GM18951 (cell line): ENCODE measurements around the gene MAPK8.

Experiments used
- POLR2A ChIP-seq: IDR thresholded peaks from 4 replicates; pipeline ENCODE4 v1.6.1; 2011; ENCODE audit warnings: mild to moderate bottlenecking; ENCODE audit not compliant: insufficient read length, insufficient read depth; ENCODE audit errors: extremely low read depth
- in situ Hi-C: fragments of 300-500 bp; cut with MboI; formaldehyde crosslinking; loops from one replicate; pipeline ENCODE4 v1.12.0; 2022; ENCODE audit warnings: low sequenced_read_pairs, mixed read lengths, inconsistent platforms; ENCODE audit not compliant: unreplicated experiment

The MAPK8 gene

DNA sequence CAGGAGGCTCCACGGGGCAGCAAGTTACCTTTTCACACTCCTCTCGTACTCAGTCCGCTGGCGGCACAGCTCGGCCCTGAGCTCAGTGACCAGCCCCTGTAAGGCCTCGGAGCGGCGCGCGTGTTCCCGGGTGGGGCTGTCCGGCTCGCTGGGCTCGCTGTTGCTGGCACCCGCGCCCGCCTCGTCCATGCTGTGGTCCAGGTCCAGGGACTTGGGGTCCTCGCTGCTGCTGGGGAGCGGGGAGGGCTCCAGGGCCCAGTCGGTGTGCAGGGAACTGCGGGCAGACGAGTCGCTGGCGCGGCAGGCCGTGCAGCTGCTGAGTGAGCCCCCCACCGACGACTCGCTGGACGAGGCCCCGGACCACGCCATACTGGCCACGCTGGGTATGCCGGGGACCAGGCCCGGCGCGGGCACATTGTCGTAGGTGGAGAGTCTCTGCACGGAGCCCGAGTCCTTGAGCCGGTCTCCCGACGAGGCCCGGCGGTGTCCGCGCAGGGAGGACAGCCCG is 143.8 kb downstream of the MAPK8 start:
- in situ Hi-C loops = no loop called here
- TF ChIP-seq POLR2A = no peak

DNA sequence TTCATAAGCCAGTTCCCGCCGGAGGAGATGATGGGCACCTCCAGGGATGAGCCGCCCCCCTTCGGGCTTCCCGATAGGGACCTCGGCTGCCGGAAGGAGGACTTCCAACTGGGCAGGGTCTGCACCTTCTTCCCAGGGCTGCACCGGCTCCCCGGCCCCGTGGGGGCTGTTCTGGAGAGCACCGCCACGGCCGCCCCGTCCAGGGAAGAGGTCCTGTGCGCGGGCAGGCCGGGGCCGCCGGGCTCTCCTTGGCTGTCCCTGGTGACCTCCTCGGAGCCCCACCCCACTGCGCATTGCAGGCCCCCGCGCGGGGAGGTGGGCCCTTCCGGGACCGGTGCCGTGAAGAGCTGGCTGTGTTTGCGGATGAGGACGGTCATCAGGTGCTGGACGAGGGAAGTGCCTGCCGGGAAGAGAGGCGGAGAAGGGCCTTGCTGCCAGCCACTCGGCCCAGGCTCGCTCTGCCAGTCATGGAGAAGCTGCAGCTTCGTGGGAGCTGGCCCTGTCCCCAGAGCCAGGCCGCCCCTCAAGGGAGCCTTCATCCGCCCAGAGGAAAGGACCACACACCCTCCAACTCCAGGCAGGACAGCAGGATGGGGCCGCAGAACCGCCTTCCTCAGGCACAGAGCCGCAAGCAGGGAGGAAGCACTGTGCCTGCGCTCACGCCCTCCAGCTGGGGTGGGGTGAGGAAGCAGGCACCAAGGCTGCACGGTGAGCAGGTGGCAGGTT is 144.4 kb downstream of the MAPK8 start:
- in situ Hi-C loops = no loop called here
- TF ChIP-seq POLR2A = no peak

DNA sequence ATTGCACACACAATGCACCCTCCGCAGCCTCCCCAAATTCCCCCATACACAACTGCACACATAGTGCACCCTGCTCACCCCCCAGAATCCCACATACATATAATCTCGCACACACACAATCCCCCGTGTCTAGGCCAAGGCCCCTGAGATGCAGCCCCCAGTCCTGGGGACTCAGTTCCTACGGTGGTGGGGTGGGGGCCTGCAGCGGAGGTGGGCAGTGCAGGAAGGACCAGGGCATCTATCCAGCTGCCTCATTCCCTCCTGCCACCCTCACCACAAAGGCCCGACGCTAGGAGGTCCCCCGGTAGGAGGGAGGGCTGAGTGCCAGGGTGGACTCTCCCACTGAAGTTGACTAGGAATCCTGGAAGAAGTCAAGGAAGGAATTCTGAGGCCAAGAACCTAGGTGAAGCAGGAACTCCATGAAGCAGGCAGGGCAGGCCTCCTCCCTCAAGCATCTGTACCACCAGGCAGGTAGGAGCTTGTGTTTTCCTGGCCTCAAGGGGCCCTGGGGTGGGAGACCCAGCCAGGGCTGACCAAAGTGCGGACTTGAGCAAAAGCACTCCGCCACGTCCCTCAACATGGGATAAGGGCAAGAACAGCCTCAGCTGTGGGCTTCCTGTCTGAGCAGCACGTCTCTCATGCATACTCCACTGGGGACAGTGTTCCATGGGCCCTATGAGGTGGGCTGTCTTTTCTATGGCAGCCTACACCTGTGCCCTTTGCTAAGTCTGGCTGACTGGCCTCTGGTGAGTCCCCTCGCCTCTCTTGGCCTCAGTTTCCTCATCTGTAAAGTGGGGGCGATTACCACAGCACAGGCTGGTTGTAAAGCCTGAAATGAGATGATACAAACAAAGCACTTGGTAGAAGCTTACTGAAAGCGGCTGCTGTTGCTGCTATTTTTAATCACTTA is 145.7 kb downstream of the MAPK8 start:
- in situ Hi-C loops = no loop called here
- no peak for TF ChIP-seq POLR2A

DNA sequence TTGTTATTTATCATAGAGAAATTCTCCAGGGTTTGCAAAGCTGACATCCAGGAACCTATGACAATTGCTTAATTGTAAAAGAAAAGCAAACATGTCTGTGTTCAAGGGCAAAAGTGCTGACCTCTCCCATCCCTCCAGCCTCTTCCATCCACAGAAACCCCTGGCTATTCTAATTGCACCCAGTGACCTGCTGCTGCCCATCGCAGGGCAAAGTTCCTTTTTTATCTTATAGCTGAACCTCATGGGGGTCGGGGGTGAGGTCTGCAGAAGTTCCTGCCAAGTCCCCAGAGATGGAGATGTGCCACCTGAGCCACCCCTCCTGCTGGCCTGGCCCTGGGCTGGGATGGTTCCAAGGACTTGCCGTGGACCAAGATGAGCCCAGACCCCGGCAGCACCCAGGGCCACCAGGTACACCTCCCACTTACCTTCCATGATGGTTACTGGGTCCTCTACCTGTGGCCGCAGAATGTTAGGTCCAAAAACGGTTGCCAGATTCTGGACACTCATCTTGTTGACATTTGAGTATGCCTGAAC is 146.5 kb downstream of the MAPK8 start:
- in situ Hi-C loops = no loop called here
- TF ChIP-seq POLR2A = no peak

DNA sequence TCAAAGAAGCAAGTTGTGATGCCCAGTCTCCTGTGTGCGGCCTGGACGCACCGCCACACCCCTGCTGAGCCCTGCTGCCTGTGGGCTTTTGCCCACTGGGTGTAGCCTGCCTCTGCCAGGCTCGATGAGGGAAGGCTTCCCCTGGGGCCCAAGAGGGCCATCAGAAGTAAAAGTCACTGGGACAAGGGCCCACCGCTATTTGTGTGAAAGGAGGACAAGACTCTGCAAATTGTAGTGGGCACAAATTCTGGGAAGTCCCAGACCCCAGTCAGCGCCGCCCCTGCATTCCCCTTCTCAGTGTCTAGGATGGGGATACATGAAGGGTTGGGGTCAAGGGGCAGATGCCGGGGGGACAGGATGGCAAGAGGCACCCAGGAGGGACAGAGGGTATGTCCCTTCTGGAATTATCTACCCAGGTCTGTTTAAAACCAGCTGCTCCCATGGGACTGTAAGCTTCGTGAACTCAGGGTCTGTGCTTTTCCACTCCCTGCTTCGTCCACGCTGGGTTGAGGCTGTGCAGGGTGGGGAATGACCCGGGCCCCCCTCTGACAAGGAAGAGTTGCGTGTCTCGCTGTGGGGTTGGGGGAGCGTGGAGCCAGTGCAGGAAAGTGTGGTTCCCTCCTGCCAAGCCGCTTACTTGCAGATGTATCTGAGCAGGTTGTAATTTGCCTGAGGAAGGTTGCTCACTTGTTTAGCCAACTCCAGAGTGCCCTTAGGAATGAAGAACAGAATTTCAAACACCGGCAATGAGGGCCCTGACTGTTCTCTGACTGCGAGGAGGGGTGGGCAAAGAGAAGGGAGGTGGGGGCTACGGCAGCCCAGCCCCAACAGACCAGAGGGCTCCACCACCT is 147.2 kb downstream of the MAPK8 start:
- in situ Hi-C loops = no loop called here
- no peak for TF ChIP-seq POLR2A

DNA sequence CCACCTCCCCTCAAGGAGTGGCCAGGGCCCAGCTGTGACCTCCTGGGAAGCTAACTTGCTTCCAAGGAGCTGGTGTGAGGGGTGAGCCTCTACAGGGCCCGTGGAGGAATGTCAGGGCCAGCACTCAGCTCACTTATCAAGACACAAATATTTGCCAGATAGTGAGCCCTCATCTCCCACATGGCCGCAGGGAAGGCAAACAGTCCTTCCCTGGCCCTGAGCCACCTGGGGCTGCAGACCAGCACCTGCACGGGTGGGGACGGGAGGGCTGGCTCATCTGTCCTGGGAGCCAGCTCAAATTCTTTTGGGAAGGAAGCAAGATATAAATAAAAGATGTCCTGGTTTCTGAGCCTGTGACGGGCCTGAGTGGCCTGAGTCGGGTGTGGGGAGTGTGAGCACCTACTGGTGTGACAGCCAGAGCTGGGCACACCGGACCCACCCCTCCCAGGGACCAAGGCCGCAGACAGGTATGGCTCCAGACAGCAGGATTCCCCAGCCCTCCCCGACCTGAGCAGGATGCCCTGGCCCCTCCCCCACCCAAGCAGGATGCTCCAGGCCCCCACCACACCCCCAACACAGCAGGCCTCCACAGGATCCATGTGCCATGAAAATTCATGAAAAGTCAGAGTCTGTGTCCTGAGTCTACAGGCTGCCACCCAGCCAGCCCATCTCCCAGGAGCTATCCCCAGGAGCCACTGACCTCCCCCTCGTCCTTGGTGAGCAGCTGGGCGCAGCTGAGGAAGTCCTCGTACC is 148.0 kb downstream of the MAPK8 start:
- in situ Hi-C loops = no loop called here
- no peak for TF ChIP-seq POLR2A

DNA sequence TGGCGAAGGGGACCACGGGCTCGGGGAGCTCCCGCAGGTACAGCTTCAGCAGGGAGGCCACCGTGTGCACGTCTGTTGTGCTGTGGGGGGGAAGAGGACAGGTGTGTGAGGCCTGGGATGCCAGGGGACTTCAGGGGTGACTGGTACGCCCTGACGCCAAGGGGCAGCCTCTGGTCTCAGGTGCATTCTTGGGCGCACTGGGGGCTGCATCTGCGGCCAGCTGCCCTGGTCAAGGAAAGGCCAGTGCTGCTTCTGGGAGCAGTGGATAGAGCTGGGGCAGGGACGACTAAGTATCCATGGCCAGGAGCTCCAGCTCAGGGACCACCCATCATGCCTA is 148.5 kb downstream of the MAPK8 start:
- TF ChIP-seq POLR2A = no peak
- in situ Hi-C loops = no loop called here

DNA sequence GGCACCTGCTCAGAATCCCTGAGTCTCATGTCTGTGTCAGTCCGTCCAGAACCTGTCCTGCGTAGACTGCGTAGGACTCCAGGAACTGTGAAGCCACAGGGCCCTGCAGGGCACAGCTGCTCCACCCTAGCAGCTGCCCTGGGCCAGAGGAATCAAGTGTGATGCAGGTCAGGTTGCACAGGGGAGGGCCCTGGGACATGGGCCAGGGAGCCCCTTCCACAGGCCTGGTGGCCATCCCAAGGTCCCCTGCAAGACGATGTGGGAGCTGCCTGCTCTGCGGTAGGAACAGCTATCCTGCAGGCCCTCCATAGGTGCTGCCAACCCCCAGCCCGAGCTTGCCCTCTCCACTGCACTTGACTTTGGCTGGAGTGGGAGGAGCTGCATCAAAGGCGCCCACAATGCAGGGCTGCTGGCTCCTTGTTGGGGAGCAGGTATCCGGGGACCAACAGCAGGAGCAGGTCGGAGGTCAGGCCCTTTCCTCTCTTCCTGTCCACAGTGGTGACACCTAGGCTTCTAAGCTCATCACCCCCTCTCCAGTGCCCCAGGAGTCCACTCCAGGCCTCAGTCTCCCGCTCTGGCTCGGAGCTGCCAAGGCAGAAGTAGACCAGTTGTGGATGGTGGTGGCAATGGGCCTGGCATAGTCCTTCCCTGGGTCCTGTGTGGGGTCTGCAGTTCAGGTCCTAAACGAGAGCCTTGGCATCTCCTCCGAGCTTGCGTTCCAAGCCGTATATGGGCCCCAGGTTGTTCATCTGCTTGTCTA is 149.1 kb downstream of the MAPK8 start:
- in situ Hi-C loops = no loop called here
- TF ChIP-seq POLR2A = no peak

DNA sequence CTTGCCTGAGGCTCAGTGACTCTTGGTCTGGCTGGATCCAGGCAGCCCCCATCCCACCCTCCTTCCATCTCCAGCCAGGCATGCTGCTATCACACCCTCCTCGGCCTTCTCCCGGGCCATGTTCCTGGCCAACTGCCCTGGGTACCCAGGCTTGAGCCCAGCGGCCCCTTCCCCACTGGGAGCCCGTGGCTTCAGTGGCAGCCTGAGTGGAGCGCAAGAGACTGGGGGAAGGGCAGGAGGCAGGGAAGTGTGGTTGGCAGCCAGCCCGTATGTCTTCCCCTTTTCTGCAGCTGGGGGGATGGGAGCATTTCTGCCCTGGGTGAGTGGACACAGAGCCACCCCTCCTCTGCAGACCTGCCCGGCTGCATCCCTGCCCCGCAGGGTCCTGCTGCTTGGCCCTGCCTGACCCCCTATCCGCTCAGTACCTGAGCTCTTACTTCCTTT is 149.9 kb downstream of the MAPK8 start:
- in situ Hi-C loops = no loop called here
- TF ChIP-seq POLR2A = no peak

DNA sequence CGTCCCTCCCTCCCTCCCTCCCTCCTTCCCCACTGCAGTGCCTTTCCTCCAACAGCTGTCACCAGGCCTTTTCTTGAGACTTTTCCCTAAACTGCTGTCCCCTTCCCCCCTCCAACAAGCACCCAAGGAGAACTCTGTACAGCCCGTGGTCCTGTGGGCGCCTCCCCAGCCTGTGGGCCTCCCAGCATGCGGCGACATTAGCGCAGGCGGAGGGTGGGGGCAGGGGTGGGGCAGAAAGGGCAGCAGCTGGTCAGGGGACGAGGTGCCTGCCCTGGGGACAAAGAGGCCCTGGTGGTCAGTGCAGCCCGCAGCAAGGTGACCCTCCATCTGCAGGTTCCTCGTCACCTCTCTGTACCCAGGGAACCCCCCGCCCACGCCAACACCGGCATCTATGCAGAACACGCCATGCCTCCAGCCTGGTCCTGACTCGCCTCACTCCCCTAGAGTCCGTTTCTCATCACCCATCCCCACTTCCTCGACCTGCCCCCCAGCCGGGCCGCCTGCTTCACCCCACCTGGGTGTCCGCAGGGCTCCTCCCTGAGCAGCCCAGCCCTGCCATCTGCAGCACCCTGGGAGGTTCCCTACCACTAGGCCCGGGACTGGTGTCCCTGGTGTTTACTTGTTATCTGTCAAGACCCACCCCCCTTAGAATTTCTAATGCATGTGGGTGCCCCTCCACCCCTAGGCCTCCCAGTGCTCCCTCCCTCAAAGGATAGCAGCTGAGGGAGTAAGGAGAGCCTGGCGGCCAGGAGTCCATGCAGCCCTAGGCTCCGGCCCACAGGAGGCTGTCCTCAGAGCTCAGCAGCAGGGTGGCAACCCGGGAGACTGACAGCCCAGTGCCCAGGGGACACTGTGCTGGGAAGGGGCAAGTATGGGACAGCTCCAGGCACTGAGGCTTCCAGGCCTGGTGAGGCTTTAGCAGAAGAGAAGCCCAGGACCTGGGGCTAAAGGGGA is 150.6 kb downstream of the MAPK8 start:
- no peak for TF ChIP-seq POLR2A
- in situ Hi-C loops = no loop called here
